ENCODE measurements around the gene LENEP. TPM values are rescaled to one million over a fixed set of nuclear protein-coding genes. Genes with fewer than 3 reads are reported as not detected.

LENEP gene
- total RNA-seq, 2 experiments from 2014 or later, result 1.1 to 1.9 TPM

- H3K27ac Mint-ChIP-seq, result no peak overlapping the region
- no peak overlapping the region for H3K4me3 Mint-ChIP-seq
- ATAC-seq (ENCODE audit: low read depth) (no peak), DNase-seq (no peak)
- peaks cover 3% of the 10 kb centered on the region for H3K36me3 Mint-ChIP-seq
- no peaks in the 10 kb centered on the region for H3K9me3 Mint-ChIP-seq
- H3K4me1 Mint-ChIP-seq, result peaks cover 3% of the 10 kb centered on the region
- POLR2A ChIA-PET, result no interaction called here
- peaks cover 12% of the 10 kb centered on the region for H3K27me3 Mint-ChIP-seq
Measured at GRCh38 chr1:155024315-155024714, 30.9 kb downstream of the LENEP start.

- Mint-ChIP-seq H3K4me1 (no peaks in the 10 kb centered on the region), H3K4me3 (no peak overlapping the region), H3K27ac (no peak overlapping the region), H3K9me3 (no peaks in the 10 kb centered on the region), H3K36me3 (no peaks in the 10 kb centered on the region), H3K27me3 (peaks cover 8% of the 10 kb centered on the region)
- POLR2A ChIA-PET, result no interaction called here
- DNase-seq (no peak), ATAC-seq (ENCODE audit: low read depth) (no peak)
Measured at GRCh38 chr1:155026154-155026553, 32.8 kb downstream of the LENEP start.

DNA sequence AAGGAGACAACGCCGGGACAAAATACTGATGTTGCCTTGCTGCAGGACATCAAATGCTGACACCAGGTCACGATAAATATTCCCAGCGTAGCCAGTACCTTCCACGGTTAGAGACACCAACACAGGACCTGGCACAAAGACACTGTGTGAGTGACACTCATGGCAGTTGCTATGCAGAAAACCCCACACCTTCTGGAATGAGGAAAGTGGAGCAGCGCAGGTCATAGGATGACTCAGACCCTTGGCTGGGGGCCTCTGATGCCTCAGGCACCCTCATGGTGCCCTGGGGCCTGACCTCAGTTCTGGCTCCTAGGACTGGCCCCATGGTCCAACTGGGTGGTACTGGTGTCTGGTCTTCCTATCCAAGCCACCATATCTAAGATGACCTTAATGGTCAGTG lies 33.2 kb downstream of the LENEP start:
- H3K4me3 Mint-ChIP-seq, result no peak overlapping the region
- H3K4me1 Mint-ChIP-seq, result no peaks in the 10 kb centered on the region
- peaks cover 8% of the 10 kb centered on the region for H3K27me3 Mint-ChIP-seq
- H3K36me3 Mint-ChIP-seq, result no peaks in the 10 kb centered on the region
- no peaks in the 10 kb centered on the region for H3K9me3 Mint-ChIP-seq
- no peak for DNase-seq
- H3K27ac Mint-ChIP-seq, result no peak overlapping the region
- ATAC-seq (ENCODE audit: low read depth), result no peak
- POLR2A ChIA-PET, result no interaction called here

- no peaks in the 10 kb centered on the region for H3K9me3 Mint-ChIP-seq
- ATAC-seq (ENCODE audit: low read depth) (no peak), DNase-seq (no peak)
- H3K4me3 Mint-ChIP-seq, result no peak overlapping the region
- POLR2A ChIA-PET, result no interaction called here
- H3K27ac Mint-ChIP-seq, result no peak overlapping the region
- H3K36me3 Mint-ChIP-seq, result no peaks in the 10 kb centered on the region
- no peaks in the 10 kb centered on the region for H3K4me1 Mint-ChIP-seq
- H3K27me3 Mint-ChIP-seq, result peaks cover 6% of the 10 kb centered on the region
Measured at GRCh38 chr1:155029513-155030242, 36.3 kb downstream of the LENEP start.

GRCh38 chr1:155030243-155030795 lies 36.9 kb downstream of the LENEP start:
- Mint-ChIP-seq H3K4me1 (no peaks in the 10 kb centered on the region), H3K9me3 (no peaks in the 10 kb centered on the region), H3K27me3 (peaks cover 7% of the 10 kb centered on the region), H3K27ac (no peak overlapping the region), H3K36me3 (no peaks in the 10 kb centered on the region), H3K4me3 (no peak overlapping the region)
- no peak for ATAC-seq (ENCODE audit: low read depth)
- POLR2A ChIA-PET, result no interaction called here
- no peak for DNase-seq

GRCh38 chr1:155030899-155031298 lies 37.5 kb downstream of the LENEP start:
- H3K27ac Mint-ChIP-seq, result no peak overlapping the region
- peaks cover 4% of the 10 kb centered on the region for H3K27me3 Mint-ChIP-seq
- H3K9me3 Mint-ChIP-seq, result no peaks in the 10 kb centered on the region
- ATAC-seq (ENCODE audit: low read depth) (no peak), DNase-seq (no peak)
- no peak overlapping the region for H3K4me3 Mint-ChIP-seq
- H3K36me3 Mint-ChIP-seq, result no peaks in the 10 kb centered on the region
- no peaks in the 10 kb centered on the region for H3K4me1 Mint-ChIP-seq
- POLR2A ChIA-PET, result no interaction called here

DNA sequence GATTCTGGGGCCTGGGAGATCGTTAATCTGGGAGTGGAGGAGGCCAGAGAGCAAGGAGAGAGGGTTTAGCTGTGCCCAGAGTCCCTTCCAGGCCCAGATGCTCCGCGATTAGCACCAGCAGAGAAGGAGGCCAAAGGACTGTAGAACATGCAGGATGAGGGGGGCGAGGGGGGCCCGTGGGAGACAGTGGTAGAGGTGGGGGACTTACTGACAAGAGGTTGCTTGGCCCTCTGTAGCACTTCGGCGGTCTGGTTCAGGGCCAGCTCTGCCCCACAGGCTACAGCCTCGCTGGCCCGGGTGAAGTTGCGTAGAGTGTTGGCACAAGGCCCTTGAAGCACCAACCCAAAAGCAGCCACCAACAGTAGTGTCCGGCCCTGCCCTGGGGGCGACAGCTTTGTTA lies 39.5 kb downstream of the LENEP start:
- H3K9me3 Mint-ChIP-seq, result no peaks in the 10 kb centered on the region

DNA sequence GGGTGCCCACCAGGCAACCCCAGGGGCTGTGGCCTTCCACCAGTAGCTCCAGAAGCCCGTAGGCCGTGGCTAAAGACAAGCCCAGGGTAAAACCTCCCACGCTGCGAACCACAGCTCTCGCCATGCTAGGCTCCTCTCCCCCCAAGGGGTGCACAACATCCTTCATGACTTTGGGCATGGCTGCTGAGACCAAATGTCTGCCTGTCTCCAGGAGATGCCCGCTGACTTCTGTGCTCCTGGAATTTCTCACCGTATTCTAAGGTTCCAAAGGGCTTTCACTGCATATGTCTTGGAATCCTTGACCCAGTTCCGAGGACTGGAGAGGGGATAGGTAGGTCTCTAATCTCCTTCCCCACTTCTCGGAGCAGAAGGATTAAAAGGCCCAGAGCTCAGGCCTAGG lies 40.1 kb downstream of the LENEP start, which contains the start of the genes DCST1 and DCST2:
Gene DCST1, plus strand, starts transcription at position 301 of the 400 bp plus-strand sequence. CDS start 213 bp downstream, outside the sequence.
Gene DCST2, minus strand, starts transcription at position 258 of the 400 bp plus-strand sequence. Its CDS starts 80 bp downstream, at position 178.
- Mint-ChIP-seq H3K27me3 (peaks cover 10% of the 10 kb centered on the region), H3K4me1 (peaks cover 1% of the 10 kb centered on the region), H3K36me3 (no peaks in the 10 kb centered on the region), H3K27ac (no peak within 1 kb of the TSS), H3K4me3 (no peak within 1 kb of the TSS), H3K9me3 (no peaks in the 10 kb centered on the region)
- no peak for DNase-seq
- POLR2A ChIA-PET, result interaction anchor here (0.9 kb wide), 1 partner anchor 41 kb away, joined by 3 read pairs; the partner anchor contains the start of gene LENEP
- no peak for ATAC-seq (ENCODE audit: low read depth)

More for the DNA sequence above, 39.5 kb downstream of the LENEP start:
- no peak for ATAC-seq (ENCODE audit: low read depth)
- Mint-ChIP-seq H3K4me1 (no peaks in the 10 kb centered on the region), H3K27ac (no peak overlapping the region), H3K27me3 (peaks cover 9% of the 10 kb centered on the region), H3K4me3 (no peak overlapping the region), H3K36me3 (no peaks in the 10 kb centered on the region)
- POLR2A ChIA-PET, result interaction anchor here (0.9 kb wide), 1 partner anchor 40 kb away, joined by 3 read pairs; the partner anchor contains the start of gene LENEP
- DNase-seq, result no peak

- DNase-seq (no peak), ATAC-seq (ENCODE audit: low read depth) (no peak)
- H3K27ac Mint-ChIP-seq, result no peak overlapping the region
- no peak overlapping the region for H3K4me3 Mint-ChIP-seq
- no peaks in the 10 kb centered on the region for H3K9me3 Mint-ChIP-seq
- H3K27me3 Mint-ChIP-seq, result peaks cover 15% of the 10 kb centered on the region
- POLR2A ChIA-PET, result no interaction called here
- H3K4me1 Mint-ChIP-seq, result peaks cover 8% of the 10 kb centered on the region
- H3K36me3 Mint-ChIP-seq, result no peaks in the 10 kb centered on the region
Measured at GRCh38 chr1:155034318-155035208, 41.2 kb downstream of the LENEP start.

DNA sequence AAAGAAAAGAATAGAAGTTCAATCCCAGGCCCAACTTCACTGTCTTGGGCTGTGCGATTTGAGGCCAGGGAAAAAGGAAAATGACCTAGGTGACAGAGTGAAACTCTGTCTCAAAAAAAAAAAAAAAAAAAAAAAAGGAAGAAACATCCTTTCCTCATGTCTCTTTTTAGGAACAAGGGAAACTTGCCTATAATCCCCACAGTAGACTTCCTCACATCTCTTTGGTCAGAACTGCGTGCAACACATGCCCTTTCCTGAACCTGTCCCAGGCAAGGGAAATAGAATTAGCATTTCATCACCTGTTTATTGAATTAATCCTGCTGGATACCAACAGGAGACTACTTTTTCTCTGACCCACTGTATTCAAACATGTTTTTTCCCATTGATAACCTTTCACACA lies 42.5 kb downstream of the LENEP start:
- DNase-seq, result no peak
- peaks cover 8% of the 10 kb centered on the region for H3K4me1 Mint-ChIP-seq
- POLR2A ChIA-PET, result no interaction called here
- H3K27ac Mint-ChIP-seq, result no peak overlapping the region
- H3K9me3 Mint-ChIP-seq, result no peaks in the 10 kb centered on the region
- no peak for ATAC-seq (ENCODE audit: low read depth)
- H3K36me3 Mint-ChIP-seq, result no peaks in the 10 kb centered on the region
- H3K4me3 Mint-ChIP-seq, result no peak overlapping the region
- peaks cover 15% of the 10 kb centered on the region for H3K27me3 Mint-ChIP-seq

- Mint-ChIP-seq H3K4me3 (no peak overlapping the region), H3K9me3 (no peaks in the 10 kb centered on the region), H3K36me3 (no peaks in the 10 kb centered on the region), H3K4me1 (peaks cover 8% of the 10 kb centered on the region), H3K27ac (no peak overlapping the region), H3K27me3 (peaks cover 20% of the 10 kb centered on the region)
- POLR2A ChIA-PET, result interaction anchor here (0.9 kb wide), 1 partner anchor 14 kb away, joined by 5 read pairs; the partner anchor contains the start of gene ADAM15
- DNase-seq (no peak), ATAC-seq (ENCODE audit: low read depth) (no peak)
Measured at GRCh38 chr1:155037043-155037442, 43.7 kb downstream of the LENEP start.

- no peaks in the 10 kb centered on the region for H3K9me3 Mint-ChIP-seq
- no peak overlapping the region for H3K27ac Mint-ChIP-seq
- H3K4me3 Mint-ChIP-seq, result no peak overlapping the region
- H3K27me3 Mint-ChIP-seq, result peaks cover 24% of the 10 kb centered on the region
- H3K36me3 Mint-ChIP-seq, result no peaks in the 10 kb centered on the region
- H3K4me1 Mint-ChIP-seq, result peaks cover 8% of the 10 kb centered on the region
- no peak for ATAC-seq (ENCODE audit: low read depth)
- DNase-seq, result no peak
- POLR2A ChIA-PET, result interaction anchor here (0.9 to 1.1 kb wide), 2 partner anchors 13 to 27 kb away, joined by 3 to 5 read pairs; partner anchors contain the start of gene ADAM15
Measured at GRCh38 chr1:155037851-155038441, 44.6 kb downstream of the LENEP start.
